AG10803 (cell line): ENCODE measurements around the gene C1QA.

ENCODE experiments used
- DNase-seq: peaks from one replicate; pipeline ENCODE4 v3.0.0; 2010; ENCODE audit warnings: low read depth
- H3K4me3 ChIP-seq: 2 replicates; pipeline ENCODE4 v1.5.1; 2011; ENCODE audit warnings: mild to moderate bottlenecking, low read length, control low read depth
- TF ChIP-seq, protein P1 (sequence below): conservative IDR thresholded peaks from 2 replicates; pipeline ENCODE4 v1.5.1; 2011; ENCODE audit warnings: mild to moderate bottlenecking, low read length, control low read depth, inconsistent platforms

C1QA gene

DNA sequence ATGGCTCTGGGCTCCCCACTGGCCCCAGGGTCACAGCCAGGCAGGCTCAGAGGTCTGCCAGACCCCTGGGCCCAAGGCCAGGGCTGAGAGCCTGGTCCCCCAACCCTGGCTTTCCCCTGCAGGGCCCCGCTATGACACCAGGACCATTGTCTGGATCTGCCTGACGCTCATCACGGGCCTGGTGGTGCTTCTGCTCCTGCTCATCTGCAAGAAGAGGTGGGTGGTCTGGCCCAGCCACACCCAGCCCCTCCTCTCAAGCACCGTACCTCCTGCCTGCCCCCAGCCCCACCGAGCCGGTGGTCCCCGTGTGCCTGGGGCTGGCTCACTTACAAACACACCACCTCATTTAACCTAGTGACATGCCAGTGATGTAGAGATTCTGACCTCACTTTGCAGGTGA is 41.3 kb upstream of the C1QA start:
- DNase-seq = no peak
- TF ChIP-seq, protein P1, sequence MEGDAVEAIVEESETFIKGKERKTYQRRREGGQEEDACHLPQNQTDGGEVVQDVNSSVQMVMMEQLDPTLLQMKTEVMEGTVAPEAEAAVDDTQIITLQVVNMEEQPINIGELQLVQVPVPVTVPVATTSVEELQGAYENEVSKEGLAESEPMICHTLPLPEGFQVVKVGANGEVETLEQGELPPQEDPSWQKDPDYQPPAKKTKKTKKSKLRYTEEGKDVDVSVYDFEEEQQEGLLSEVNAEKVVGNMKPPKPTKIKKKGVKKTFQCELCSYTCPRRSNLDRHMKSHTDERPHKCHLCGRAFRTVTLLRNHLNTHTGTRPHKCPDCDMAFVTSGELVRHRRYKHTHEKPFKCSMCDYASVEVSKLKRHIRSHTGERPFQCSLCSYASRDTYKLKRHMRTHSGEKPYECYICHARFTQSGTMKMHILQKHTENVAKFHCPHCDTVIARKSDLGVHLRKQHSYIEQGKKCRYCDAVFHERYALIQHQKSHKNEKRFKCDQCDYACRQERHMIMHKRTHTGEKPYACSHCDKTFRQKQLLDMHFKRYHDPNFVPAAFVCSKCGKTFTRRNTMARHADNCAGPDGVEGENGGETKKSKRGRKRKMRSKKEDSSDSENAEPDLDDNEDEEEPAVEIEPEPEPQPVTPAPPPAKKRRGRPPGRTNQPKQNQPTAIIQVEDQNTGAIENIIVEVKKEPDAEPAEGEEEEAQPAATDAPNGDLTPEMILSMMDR = no peak
- no peak overlapping the region for H3K4me3 ChIP-seq

DNA sequence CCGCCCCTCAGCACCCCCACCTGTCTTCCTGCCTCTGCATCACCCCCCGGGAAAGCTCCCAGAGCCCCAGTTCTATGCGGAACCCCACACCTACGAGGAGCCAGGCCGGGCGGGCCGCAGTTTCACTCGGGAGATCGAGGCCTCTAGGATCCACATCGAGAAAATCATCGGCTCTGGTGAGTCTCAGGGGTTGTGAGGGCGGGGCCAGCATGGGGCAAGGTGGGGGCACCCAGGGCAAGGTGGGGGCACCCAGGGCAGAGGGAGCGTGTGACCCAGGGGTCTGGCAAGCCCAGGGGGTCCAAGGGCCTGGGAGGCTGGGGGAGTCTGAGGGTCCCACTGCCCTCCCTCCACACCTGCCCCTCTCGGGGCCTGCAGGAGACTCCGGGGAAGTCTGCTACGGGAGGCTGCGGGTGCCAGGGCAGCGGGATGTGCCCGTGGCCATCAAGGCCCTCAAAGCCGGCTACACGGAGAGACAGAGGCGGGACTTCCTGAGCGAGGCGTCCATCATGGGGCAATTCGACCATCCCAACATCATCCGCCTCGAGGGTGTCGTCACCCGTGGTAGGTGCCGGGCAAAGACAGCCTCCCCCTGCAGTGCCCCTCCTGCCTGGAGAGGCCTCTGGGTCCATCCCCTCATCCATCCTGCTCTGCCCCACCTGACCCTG is 39.0 kb upstream of the C1QA start:
- H3K4me3 ChIP-seq = no peak overlapping the region
- no peak for DNase-seq
- TF ChIP-seq, protein P1 = no peak

DNA sequence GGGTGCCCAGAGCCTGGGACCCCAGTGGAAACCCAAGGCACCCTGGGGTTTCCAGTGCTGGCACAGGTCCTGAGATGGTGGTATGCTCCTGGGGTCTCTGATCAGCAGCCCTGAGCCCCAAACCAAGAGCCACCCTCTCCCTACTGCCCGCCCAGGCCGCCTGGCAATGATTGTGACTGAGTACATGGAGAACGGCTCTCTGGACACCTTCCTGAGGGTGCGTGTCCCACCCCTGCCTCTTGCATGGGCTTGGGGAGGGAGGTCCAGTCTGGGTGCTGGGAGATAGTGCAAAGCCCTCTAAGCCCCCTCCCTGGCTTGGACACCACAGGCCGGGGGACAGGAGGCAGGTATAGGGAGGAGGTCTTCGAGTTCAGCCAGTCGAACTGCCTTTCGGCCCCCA is 38.4 kb upstream of the C1QA start:
- H3K4me3 ChIP-seq = no peak overlapping the region
- no peak for DNase-seq
- TF ChIP-seq, protein P1 = no peak

DNA sequence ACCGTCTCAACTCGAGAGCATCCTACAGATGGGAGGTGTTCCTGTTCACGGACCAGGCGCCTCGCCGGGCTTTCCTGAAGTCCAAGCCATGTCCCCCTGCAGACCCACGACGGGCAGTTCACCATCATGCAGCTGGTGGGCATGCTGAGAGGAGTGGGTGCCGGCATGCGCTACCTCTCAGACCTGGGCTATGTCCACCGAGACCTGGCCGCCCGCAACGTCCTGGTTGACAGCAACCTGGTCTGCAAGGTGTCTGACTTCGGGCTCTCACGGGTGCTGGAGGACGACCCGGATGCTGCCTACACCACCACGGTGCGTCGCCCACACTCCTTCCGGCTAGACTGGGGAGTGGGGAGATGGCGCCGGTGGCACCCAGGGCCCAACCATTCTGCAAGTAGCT is 37.7 kb upstream of the C1QA start:
- TF ChIP-seq, protein P1 = no peak
- no peak overlapping the region for H3K4me3 ChIP-seq
- DNase-seq = no peak

DNA sequence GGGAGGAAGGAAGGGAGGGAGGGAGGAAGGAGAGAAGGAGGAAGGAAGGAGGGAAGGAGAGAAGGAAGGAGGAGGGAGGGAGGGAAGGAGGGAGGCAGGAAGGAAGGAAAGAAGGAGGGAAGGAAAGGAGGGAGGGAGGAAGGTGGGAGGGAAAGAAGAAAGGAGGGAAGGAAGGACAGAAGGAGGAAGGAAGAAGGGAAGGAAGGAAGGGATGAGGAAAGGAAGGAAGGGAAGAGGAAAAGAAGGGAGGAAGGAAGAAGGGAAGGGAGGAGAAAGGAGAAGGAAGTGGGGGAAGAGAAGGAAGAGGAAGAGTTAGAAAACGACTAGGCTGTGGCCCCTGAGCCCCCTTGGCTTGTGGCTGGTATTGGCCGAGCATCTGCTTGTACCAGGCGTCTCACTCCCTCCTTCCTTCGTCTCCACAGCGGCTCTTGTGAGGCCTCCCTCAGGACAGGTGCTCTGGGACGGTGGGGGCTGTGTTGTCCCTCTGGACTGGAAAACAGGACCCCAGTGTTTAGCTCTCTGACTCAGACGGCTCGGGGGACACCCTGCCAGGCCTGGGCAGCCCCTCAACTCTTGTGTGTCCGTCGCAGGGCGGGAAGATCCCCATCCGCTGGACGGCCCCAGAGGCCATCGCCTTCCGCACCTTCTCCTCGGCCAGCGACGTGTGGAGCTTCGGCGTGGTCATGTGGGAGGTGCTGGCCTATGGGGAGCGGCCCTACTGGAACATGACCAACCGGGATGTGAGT is 36.2 kb upstream of the C1QA start:
- TF ChIP-seq, protein P1 = no peak
- no peak overlapping the region for H3K4me3 ChIP-seq
- DNase-seq = no peak

DNA sequence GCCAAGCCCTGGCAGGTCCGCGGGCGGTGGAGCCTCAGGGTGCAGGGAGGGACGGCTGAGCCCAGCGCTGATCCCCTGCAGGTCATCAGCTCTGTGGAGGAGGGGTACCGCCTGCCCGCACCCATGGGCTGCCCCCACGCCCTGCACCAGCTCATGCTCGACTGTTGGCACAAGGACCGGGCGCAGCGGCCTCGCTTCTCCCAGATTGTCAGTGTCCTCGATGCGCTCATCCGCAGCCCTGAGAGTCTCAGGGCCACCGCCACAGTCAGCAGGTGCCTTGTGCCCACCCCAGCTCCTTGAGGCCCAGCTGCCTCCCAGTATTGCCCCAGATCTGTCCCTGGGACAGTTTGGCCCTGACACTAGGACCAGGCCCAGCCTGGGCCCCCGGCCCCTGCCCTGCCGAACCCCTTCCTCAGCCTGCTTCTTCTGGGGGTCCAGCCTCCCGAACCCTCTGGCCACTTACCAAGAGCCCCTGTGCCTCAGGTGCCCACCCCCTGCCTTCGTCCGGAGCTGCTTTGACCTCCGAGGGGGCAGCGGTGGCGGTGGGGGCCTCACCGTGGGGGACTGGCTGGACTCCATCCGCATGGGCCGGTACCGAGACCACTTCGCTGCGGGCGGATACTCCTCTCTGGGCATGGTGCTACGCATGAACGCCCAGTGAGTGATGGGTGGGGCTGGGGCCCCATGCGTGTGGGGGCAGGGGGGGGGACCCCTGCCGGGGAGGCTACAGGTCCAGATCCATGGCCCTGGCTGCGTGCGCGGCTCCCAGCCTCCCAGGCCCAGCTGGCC is 35.4 kb upstream of the C1QA start:
- DNase-seq = no peak
- TF ChIP-seq, protein P1 = no peak
- H3K4me3 ChIP-seq = no peak overlapping the region
